Osteoblast (primary cell): Measurements from ENCODE around the gene SLC38A1. TPM values are rescaled to one million over a fixed set of nuclear protein-coding genes. Genes with fewer than 3 reads are reported as not detected.

ENCODE experiments used
- DNase-seq: peaks from one replicate; pipeline ENCODE4 v3.0.0; 2011; ENCODE audit warnings: low spot score, mixed read lengths; ENCODE audit not compliant: insufficient read length; ENCODE audit errors: missing footprints
- H2AFZ ChIP-seq: 2 replicates; pipeline ENCODE4 v1.6.0; 2011; ENCODE audit warnings: mild to moderate bottlenecking, low read length
- H3K27ac ChIP-seq: 2 replicates; pipeline ENCODE4 v1.5.1; 2011; ENCODE audit warnings: mild to moderate bottlenecking, low read depth, low read length, moderate library complexity
- H3K27me3 ChIP-seq: 2 replicates; pipeline ENCODE4 v1.6.0; 2012; ENCODE audit warnings: mild to moderate bottlenecking, control low read depth, inconsistent platforms, low read length, moderate library complexity; ENCODE audit not compliant: insufficient read depth
- H3K36me3 ChIP-seq: 2 replicates; pipeline ENCODE4 v1.5.1; 2011; ENCODE audit warnings: mild to moderate bottlenecking, low read length, control low read depth, moderate library complexity; ENCODE audit not compliant: insufficient read depth
- H3K4me1 ChIP-seq: 2 replicates; pipeline ENCODE4 v1.5.1; 2011; ENCODE audit warnings: mild to moderate bottlenecking, low read length, control low read depth, moderate library complexity; ENCODE audit not compliant: insufficient read depth
- H3K4me2 ChIP-seq: 2 replicates; pipeline ENCODE4 v1.6.0; 2011; ENCODE audit warnings: mild to moderate bottlenecking, low read length; ENCODE audit not compliant: insufficient read depth
- H3K4me3 ChIP-seq: fragments of 200-600 bp; sonication (generic); 3 replicates; pipeline ENCODE4 v1.5.1; 2012; ENCODE audit warnings: mild to moderate bottlenecking, low read length, inconsistent platforms; ENCODE audit not compliant: insufficient read depth
- H3K79me2 ChIP-seq: 2 replicates; pipeline ENCODE4 v1.6.0; 2012; ENCODE audit warnings: mild to moderate bottlenecking, low read length, control low read depth, inconsistent platforms; ENCODE audit not compliant: insufficient read depth
- H3K9me3 ChIP-seq: 2 replicates; pipeline ENCODE4 v1.5.1; 2011; ENCODE audit warnings: low read depth, low read length, control low read depth
- H4K20me1 ChIP-seq: 2 replicates; pipeline ENCODE4 v1.6.0; 2012; ENCODE audit warnings: mild to moderate bottlenecking, low read length, control low read depth; ENCODE audit not compliant: insufficient read depth
- total RNA-seq: library from RNA; depleted of rRNA; stranded (reverse); fragments of >200 nt; gene quantifications from 2 replicates; pipeline ENCODE4 v1.2.3, GENCODE V29; 2012
- TF ChIP-seq, protein P1 (sequence below): IDR thresholded peaks from 2 replicates; pipeline ENCODE4 v1.5.1; 2011; ENCODE audit warnings: mild to moderate bottlenecking, low read depth, low read length, moderate library complexity; ENCODE audit errors: extremely low read depth

Gene SLC38A1
- total RNA-seq, 1 donor, result 29.7 TPM

GRCh38 chr12:46300910-46301309, 32.1 kb upstream of the SLC38A1 start:
- Histone ChIP-seq H3K4me2 (no peak overlapping the region), H4K20me1 (no peaks in the 10 kb centered on the region), H3K27me3 (peaks cover 14% of the 10 kb centered on the region), H3K9me3 (no peaks in the 10 kb centered on the region), H3K4me1 (no peaks in the 10 kb centered on the region), H3K27ac (no peak overlapping the region), H3K36me3 (no peaks in the 10 kb centered on the region), H3K79me2 (no peaks in the 10 kb centered on the region), H2AFZ (no peak overlapping the region), H3K4me3 (no peak overlapping the region)
- no peak for DNase-seq
- TF ChIP-seq, protein P1, sequence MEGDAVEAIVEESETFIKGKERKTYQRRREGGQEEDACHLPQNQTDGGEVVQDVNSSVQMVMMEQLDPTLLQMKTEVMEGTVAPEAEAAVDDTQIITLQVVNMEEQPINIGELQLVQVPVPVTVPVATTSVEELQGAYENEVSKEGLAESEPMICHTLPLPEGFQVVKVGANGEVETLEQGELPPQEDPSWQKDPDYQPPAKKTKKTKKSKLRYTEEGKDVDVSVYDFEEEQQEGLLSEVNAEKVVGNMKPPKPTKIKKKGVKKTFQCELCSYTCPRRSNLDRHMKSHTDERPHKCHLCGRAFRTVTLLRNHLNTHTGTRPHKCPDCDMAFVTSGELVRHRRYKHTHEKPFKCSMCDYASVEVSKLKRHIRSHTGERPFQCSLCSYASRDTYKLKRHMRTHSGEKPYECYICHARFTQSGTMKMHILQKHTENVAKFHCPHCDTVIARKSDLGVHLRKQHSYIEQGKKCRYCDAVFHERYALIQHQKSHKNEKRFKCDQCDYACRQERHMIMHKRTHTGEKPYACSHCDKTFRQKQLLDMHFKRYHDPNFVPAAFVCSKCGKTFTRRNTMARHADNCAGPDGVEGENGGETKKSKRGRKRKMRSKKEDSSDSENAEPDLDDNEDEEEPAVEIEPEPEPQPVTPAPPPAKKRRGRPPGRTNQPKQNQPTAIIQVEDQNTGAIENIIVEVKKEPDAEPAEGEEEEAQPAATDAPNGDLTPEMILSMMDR, result no peak

GRCh38 chr12:46299851-46300250, 31.0 kb upstream of the SLC38A1 start:
- Histone ChIP-seq H3K79me2 (no peaks in the 10 kb centered on the region), H3K4me2 (no peak overlapping the region), H2AFZ (no peak overlapping the region), H3K9me3 (no peaks in the 10 kb centered on the region), H3K27ac (no peak overlapping the region), H3K4me3 (no peak overlapping the region), H3K4me1 (no peaks in the 10 kb centered on the region), H3K36me3 (no peaks in the 10 kb centered on the region), H3K27me3 (peaks cover 16% of the 10 kb centered on the region), H4K20me1 (no peaks in the 10 kb centered on the region)
- TF ChIP-seq, protein P1, result no peak
- no peak for DNase-seq

GRCh38 chr12:46298261-46298660, 29.4 kb upstream of the SLC38A1 start:
- Histone ChIP-seq H3K9me3 (no peaks in the 10 kb centered on the region), H2AFZ (no peak overlapping the region), H3K36me3 (no peaks in the 10 kb centered on the region), H3K4me3 (no peak overlapping the region), H3K27me3 (peaks cover 16% of the 10 kb centered on the region), H4K20me1 (no peaks in the 10 kb centered on the region), H3K79me2 (no peaks in the 10 kb centered on the region), H3K4me2 (no peak overlapping the region), H3K27ac (no peak overlapping the region), H3K4me1 (no peaks in the 10 kb centered on the region)
- DNase-seq, result no peak
- TF ChIP-seq, protein P1, result no peak

- peaks cover 16% of the 10 kb centered on the region for H3K27me3 ChIP-seq
- no peak overlapping the region for H2AFZ ChIP-seq
- H4K20me1 ChIP-seq, result no peaks in the 10 kb centered on the region
- DNase-seq, result no peak
- no peaks in the 10 kb centered on the region for H3K36me3 ChIP-seq
- no peak overlapping the region for H3K27ac ChIP-seq
- TF ChIP-seq, protein P1, result no peak
- H3K4me1 ChIP-seq, result no peaks in the 10 kb centered on the region
- H3K9me3 ChIP-seq, result no peaks in the 10 kb centered on the region
- no peak overlapping the region for H3K4me3 ChIP-seq
- no peaks in the 10 kb centered on the region for H3K79me2 ChIP-seq
- no peak overlapping the region for H3K4me2 ChIP-seq
These were observed 28.0 kb upstream of the SLC38A1 start for GRCh38 chr12:46296822-46297221.
